NB4 (cell line): ENCODE measurements around the gene ENO3.
A peak's percentile ranks its signal among the peaks of the same experiment; 100 is the strongest.

ENCODE experiments used
- MAX ChIP-seq: IDR thresholded peaks from 2 replicates; pipeline ENCODE4 v1.6.1; 2011; ENCODE audit warnings: low read depth, low read length
- MYC ChIP-seq: IDR thresholded peaks from 2 replicates; pipeline ENCODE4 v1.6.1; 2011; ENCODE audit warnings: low read depth, low read length
- TF ChIP-seq, protein P1 (sequence below): IDR thresholded peaks from one replicate; pipeline ENCODE4 v1.5.1; 2012; ENCODE audit warnings: low read depth, low read length

GRCh38 chr17:4986951-4987766, 36.2 kb downstream of the ENO3 start, which contains the start of gene CAMTA2:
- TF ChIP-seq, protein P1, sequence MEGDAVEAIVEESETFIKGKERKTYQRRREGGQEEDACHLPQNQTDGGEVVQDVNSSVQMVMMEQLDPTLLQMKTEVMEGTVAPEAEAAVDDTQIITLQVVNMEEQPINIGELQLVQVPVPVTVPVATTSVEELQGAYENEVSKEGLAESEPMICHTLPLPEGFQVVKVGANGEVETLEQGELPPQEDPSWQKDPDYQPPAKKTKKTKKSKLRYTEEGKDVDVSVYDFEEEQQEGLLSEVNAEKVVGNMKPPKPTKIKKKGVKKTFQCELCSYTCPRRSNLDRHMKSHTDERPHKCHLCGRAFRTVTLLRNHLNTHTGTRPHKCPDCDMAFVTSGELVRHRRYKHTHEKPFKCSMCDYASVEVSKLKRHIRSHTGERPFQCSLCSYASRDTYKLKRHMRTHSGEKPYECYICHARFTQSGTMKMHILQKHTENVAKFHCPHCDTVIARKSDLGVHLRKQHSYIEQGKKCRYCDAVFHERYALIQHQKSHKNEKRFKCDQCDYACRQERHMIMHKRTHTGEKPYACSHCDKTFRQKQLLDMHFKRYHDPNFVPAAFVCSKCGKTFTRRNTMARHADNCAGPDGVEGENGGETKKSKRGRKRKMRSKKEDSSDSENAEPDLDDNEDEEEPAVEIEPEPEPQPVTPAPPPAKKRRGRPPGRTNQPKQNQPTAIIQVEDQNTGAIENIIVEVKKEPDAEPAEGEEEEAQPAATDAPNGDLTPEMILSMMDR = peak; percentile 42
- peak; percentile 63; the same call in 1 of the 2 replicates for TF ChIP-seq MYC
- peak; percentile 79 for TF ChIP-seq MAX
